Esophagus squamous epithelium (tissue), 4 donors: ENCODE measurements around the gene LRRC73.

ENCODE experiments used
- CTCF ChIP-seq, 6 experiments: fragments of 450-650 bp in 4 of 6; fragments of 200-600 bp in 2 of 6; sonication (generic) in 2 of 6; IDR thresholded peaks; one replicate each; pipeline ENCODE4 v1.5.1; 2016 to 2019; ENCODE audit warnings: antibody characterized with exemption in 6 of 6, mild to moderate bottlenecking in 4 of 6, moderate library complexity in 4 of 6
- POLR2A ChIP-seq, 4 donors: fragments of 450-650 bp; IDR thresholded peaks; one replicate each; pipeline ENCODE4 v1.6.1; 2017; ENCODE audit warnings: antibody characterized with exemption in 4 of 4, mild to moderate bottlenecking in 4 of 4, moderate library complexity in 3 of 4

GRCh38 chr6:43491750-43492661, 18.1 kb downstream of the LRRC73 start:
- TF ChIP-seq CTCF (IDR thresholded peaks at IDR 0.05) (no peak), POLR2A (IDR thresholded peaks at IDR 0.05) (no peak)
